Stimulated activated effector memory CD8-positive, alpha-beta T cell treated with anti-CD3 and anti-CD28 coated beads, Interleukin-12 subunit alpha, Interleukin-12 subunit beta, amount 100 ng/mL, for 72 hours (primary cell): Measurements from ENCODE around the gene DAPK1.

Experiments used
- ATAC-seq: fragments of 150-1000 bp; cut with Tn5 transposase; 2 replicates; pipeline ENCODE4 v1.10.0; 2021
- DNase-seq, 2 donors: peaks; one replicate each; pipeline ENCODE4 v3.0.0; 2021 to 2022; ENCODE audit warnings: low spot score in 2 of 2
- H3K27ac Mint-ChIP-seq: one replicate; pipeline ENCODE4 v1.8.0; 2022; ENCODE audit warnings: mild to moderate bottlenecking, mixed read lengths
- H3K36me3 Mint-ChIP-seq: one replicate; pipeline ENCODE4 v1.8.0; 2022; ENCODE audit warnings: mild to moderate bottlenecking, mixed read lengths
- H3K4me1 Mint-ChIP-seq: one replicate; pipeline ENCODE4 v1.8.0; 2022; ENCODE audit warnings: mixed read lengths
- H3K4me3 Mint-ChIP-seq: one replicate; pipeline ENCODE4 v1.8.0; 2022; ENCODE audit warnings: mild to moderate bottlenecking, mixed read lengths
- H3K9me3 Mint-ChIP-seq: one replicate; pipeline ENCODE4 v1.8.0; 2022; ENCODE audit warnings: mixed read lengths

DAPK1 gene

GRCh38 chr9:87648606-87649005 lies 150.9 kb downstream of the DAPK1 start:
- peak; percentile 37 for ATAC-seq
- Mint-ChIP-seq H3K36me3 (no peaks in the 10 kb centered on the region), H3K4me1 (no peaks in the 10 kb centered on the region)

DNA sequence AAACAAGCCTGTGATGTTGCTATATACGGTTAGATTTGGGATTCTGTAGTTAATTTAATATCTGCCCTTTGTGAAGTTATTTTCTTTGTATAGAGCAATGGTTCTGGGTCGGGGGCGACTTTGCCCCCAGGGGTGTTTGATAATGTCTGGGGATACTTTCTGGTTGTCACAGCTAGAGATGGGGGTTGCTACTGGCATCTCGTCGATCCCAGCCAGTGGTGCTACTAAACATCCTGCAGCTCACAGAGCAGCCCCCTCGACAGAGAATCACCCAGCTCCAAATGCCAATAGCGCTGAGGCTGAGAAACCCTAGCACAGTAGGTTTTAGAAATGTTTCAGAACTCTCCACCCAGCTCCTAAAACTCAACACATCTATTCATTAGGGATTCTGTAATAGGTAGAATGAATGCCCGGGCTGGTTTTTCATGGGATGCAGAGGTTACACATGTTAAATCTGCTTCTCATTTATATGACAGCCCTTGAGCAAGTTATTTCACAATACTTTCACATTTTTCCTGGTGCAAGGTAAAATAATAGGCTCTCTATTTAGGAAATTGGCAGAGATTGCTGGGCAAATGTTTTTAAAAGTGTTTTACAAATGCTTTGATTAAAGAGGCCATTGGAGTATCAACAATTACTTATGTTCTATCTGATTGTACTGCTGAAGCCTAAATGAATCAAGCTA lies 153.1 kb downstream of the DAPK1 start:
- no peaks in the 10 kb centered on the region for H3K9me3 Mint-ChIP-seq
- H3K36me3 Mint-ChIP-seq, result no peaks in the 10 kb centered on the region
- H3K27ac Mint-ChIP-seq, result no peak overlapping the region
- ATAC-seq (no peak), DNase-seq (no peak)
- H3K4me1 Mint-ChIP-seq, result no peaks in the 10 kb centered on the region
- no peak overlapping the region for H3K4me3 Mint-ChIP-seq

More at GRCh38 chr9:87648606-87649005, 150.9 kb downstream of the DAPK1 start:
- Mint-ChIP-seq H3K9me3 (no peaks in the 10 kb centered on the region), H3K4me3 (no peak overlapping the region), H3K27ac (no peak overlapping the region)
- no peak for DNase-seq

- H3K36me3 Mint-ChIP-seq, result no peaks in the 10 kb centered on the region
- no peak for ATAC-seq
- no peaks in the 10 kb centered on the region for H3K9me3 Mint-ChIP-seq
Measured at GRCh38 chr9:87651431-87651830, 153.8 kb downstream of the DAPK1 start.

GRCh38 chr9:87653941-87654340 lies 156.3 kb downstream of the DAPK1 start:
- Mint-ChIP-seq H3K36me3 (no peaks in the 10 kb centered on the region), H3K27ac (no peak overlapping the region), H3K9me3 (no peaks in the 10 kb centered on the region), H3K4me1 (no peaks in the 10 kb centered on the region), H3K4me3 (no peak overlapping the region)
- DNase-seq (no peak), ATAC-seq (no peak)

More at GRCh38 chr9:87651431-87651830, 153.8 kb downstream of the DAPK1 start:
- no peaks in the 10 kb centered on the region for H3K4me1 Mint-ChIP-seq
- no peak overlapping the region for H3K27ac Mint-ChIP-seq
- H3K4me3 Mint-ChIP-seq, result no peak overlapping the region
- no peak for DNase-seq

DNA sequence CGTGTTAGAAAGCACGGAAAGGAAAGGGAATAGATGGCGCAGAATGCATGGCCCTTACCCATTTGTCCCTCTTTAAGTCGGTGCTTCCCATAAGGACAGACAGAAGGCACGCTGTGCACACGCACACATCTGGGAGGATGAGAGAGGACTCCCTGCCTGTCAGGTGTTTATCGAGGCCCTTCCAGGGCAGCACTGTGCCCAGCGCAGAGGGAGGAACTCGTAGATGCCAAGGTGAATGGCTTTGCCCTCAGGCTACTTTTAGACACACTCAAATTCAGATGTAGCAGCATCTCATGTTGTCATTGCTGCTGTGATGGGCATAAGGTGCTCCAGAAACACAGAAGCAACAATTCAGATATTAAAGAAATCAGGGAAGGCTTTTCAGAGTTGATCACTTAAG lies 158.1 kb downstream of the DAPK1 start:
- ATAC-seq, result no peak
- Mint-ChIP-seq H3K4me1 (no peaks in the 10 kb centered on the region), H3K9me3 (no peaks in the 10 kb centered on the region), H3K36me3 (no peaks in the 10 kb centered on the region), H3K27ac (no peak overlapping the region), H3K4me3 (no peak overlapping the region)
- no peak for DNase-seq

GRCh38 chr9:87656485-87656884 lies 158.8 kb downstream of the DAPK1 start:
- no peak for ATAC-seq
- Mint-ChIP-seq H3K4me3 (no peak overlapping the region), H3K36me3 (no peaks in the 10 kb centered on the region), H3K9me3 (no peaks in the 10 kb centered on the region), H3K27ac (no peak overlapping the region), H3K4me1 (no peaks in the 10 kb centered on the region)
- DNase-seq, result no peak

DNA sequence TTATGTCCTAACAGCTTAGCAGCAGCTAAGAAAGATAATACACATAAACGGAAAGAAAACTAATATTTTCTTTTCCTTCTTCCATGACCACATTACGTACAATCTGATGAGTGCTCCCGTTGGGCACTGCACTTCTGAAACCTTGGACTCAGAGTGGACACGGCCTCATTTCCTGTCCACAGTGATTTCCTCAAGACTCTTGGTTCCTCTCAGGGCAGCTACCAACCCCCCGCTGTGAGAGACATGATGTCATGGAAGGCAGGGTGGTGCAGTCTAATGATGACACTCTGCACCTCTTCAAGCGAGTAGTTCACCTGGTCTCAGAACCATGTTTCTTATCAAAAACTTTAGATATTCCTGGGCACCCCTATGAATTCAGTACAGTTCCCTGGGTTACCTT lies 159.5 kb downstream of the DAPK1 start:
- no peaks in the 10 kb centered on the region for H3K36me3 Mint-ChIP-seq
- no peaks in the 10 kb centered on the region for H3K4me1 Mint-ChIP-seq
- DNase-seq (no peak), ATAC-seq (no peak)
- H3K9me3 Mint-ChIP-seq, result no peaks in the 10 kb centered on the region
- H3K4me3 Mint-ChIP-seq, result no peak overlapping the region
- no peak overlapping the region for H3K27ac Mint-ChIP-seq

GRCh38 chr9:87657893-87658292 lies 160.2 kb downstream of the DAPK1 start:
- Mint-ChIP-seq H3K4me1 (peaks cover 2% of the 10 kb centered on the region), H3K9me3 (no peaks in the 10 kb centered on the region)

GRCh38 chr9:87658511-87658910 lies 160.8 kb downstream of the DAPK1 start:
- DNase-seq (no peak), ATAC-seq (no peak)
- Mint-ChIP-seq H3K27ac (no peak overlapping the region), H3K9me3 (no peaks in the 10 kb centered on the region), H3K4me3 (no peak overlapping the region), H3K4me1 (peaks cover 5% of the 10 kb centered on the region), H3K36me3 (no peaks in the 10 kb centered on the region)

More at GRCh38 chr9:87657893-87658292, 160.2 kb downstream of the DAPK1 start:
- Mint-ChIP-seq H3K36me3 (no peaks in the 10 kb centered on the region), H3K27ac (no peak overlapping the region), H3K4me3 (no peak overlapping the region)
- ATAC-seq (no peak), DNase-seq (no peak)

DNA sequence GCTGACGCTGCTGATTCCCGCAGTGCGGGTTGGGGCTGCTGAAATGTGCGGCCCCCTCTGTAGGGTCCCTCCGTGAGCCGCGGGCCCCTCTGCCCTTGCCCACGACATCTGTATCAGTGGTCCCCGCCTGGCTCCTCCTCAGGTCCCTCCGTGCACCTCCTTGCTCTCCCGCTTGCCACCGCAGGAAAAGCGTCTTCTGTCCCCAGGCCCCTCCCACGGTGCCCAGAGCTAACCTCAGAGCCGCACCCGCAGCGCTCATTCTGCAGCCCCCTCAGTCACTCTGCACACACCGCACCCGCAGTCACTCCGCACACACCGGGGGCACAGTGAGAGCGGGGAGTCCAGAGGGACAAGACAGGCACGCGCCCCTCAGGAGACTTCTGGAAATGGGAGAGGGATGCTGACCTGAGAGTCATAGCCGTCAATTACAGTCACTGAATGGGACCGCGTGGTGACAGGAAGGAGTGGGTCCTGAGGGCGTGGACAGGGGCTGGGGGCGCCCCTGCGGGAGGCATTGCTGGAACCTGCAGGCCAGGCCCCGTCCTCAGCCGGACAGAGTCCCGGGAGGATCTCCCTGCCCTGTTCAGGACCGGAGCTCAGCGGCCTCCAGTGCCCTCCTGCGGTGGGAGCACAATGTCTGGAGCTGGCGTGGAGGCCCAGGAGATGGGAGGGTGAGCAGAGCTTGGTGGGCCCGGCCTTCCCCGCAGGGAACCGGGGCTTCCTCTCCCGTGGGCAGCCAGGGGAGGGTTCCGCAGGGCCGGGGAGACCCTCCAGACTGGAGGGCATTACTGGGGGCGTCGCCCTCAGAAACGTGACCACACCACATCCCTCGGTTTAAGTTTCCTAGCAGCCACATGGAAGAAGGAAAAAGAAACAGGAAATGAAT lies 162.1 kb downstream of the DAPK1 start:
- Mint-ChIP-seq H3K27ac (no peak overlapping the region), H3K36me3 (no peaks in the 10 kb centered on the region), H3K4me1 (peaks cover 12% of the 10 kb centered on the region), H3K9me3 (no peaks in the 10 kb centered on the region), H3K4me3 (no peak overlapping the region)
- DNase-seq (no peak), ATAC-seq (no peak)

DNA sequence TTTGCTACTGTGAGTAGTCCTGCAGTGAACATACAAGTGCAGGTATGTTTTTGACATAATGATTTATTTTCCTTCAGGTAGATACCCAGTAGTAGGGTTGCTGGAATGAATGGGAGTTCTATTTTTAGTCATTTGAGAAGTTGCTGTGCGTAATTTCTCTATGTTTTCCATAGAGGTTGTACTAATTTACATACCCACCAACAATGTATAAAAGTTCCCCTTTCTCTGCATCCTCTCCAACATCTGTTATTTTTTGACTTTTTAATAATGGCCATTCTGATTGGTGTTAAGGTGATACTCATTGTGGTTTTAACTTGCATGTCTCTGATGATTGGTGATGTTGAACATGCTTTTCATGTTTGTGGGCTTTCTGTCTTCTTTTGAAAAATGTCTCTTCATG lies 163.6 kb downstream of the DAPK1 start:
- Mint-ChIP-seq H3K4me1 (peaks cover 12% of the 10 kb centered on the region), H3K4me3 (no peak overlapping the region), H3K27ac (no peak overlapping the region), H3K36me3 (no peaks in the 10 kb centered on the region), H3K9me3 (no peaks in the 10 kb centered on the region)
- no peak for DNase-seq
- ATAC-seq, result no peak

GRCh38 chr9:87662808-87663528 lies 165.3 kb downstream of the DAPK1 start:
- no peaks in the 10 kb centered on the region for H3K36me3 Mint-ChIP-seq
- H3K4me3 Mint-ChIP-seq, result no peak overlapping the region
- peak overlapping the region; percentile 7 for H3K27ac Mint-ChIP-seq
- H3K4me1 Mint-ChIP-seq, result peaks cover 12% of the 10 kb centered on the region
- ATAC-seq, result no peak
- peaks cover 2% of the 10 kb centered on the region for H3K9me3 Mint-ChIP-seq
- DNase-seq, result peak; percentile 14 to 60

- ATAC-seq (no peak), DNase-seq (no peak)
- H3K27ac Mint-ChIP-seq, result peak overlapping the region; percentile 7
- H3K4me3 Mint-ChIP-seq, result no peak overlapping the region
- H3K36me3 Mint-ChIP-seq, result no peaks in the 10 kb centered on the region
- peaks cover 2% of the 10 kb centered on the region for H3K9me3 Mint-ChIP-seq
- peaks cover 12% of the 10 kb centered on the region for H3K4me1 Mint-ChIP-seq
Measured at GRCh38 chr9:87663556-87663955, 165.9 kb downstream of the DAPK1 start.

DNA sequence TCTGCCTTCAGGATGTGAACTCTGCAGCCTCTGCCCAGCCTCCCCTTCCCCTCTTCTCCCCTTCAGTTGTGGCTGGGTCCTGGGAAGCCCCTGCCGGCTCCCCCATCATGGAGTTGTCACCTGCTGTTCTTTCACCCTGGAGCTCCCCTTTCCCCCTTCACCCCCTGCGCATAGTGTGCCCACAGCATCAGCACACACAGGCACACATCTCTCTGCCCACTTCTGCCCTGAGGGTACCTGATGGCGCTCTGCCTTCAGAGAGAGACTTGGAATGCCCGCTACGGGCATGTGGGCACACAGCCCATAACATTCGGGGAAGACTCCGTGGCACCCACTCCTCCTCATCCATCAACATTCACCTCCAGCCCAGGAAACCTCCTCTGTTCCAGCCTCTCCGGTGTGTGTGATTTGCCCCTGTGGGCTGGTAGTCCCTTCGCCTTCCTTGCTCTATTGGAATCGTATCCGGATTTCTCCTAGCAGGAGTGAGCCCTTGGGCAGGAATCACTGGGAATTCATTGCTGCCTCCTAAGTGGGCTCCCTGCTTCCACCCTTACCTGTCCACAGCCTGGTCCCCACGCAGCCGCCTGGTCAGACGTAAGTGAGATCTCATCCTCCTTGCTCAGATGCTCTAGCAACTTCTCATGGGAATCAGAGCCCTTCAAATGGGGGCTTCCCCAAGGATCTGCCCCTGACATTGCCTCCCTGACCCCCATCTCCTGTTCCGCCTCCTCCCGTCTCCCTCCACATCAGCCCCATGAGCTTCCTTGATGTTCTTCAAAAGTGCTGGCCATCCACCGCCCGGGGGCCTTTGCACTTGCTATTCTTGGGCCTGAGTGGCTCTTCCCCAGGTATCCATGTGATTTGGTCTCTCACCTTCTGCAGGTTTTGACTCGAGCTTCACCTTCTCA lies 166.7 kb downstream of the DAPK1 start:
- no peak for ATAC-seq
- Mint-ChIP-seq H3K27ac (peak overlapping the region; percentile 7), H3K9me3 (peaks cover 2% of the 10 kb centered on the region), H3K4me3 (no peak overlapping the region), H3K4me1 (peaks cover 12% of the 10 kb centered on the region), H3K36me3 (no peaks in the 10 kb centered on the region)
- DNase-seq, result no peak

DNA sequence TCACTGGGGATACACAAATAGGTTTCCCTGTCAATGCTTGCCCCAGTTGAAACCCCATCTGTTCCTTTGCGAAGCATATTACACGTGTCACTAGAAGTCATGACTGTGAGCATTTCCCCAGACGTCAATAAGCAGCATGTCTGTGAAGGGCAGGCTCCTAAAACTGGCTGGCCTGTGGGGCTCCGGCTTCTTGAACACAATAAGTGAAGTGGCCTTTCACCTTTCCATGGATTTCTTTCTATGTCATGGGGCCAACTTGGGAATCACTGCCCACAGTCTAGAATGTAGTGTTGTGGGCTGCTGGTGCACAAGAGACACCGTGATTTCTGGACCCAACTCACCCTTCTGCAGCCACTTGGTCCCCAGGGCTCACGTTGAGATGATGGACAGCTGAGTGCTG lies 167.8 kb downstream of the DAPK1 start:
- Mint-ChIP-seq H3K4me3 (no peak overlapping the region), H3K27ac (no peak overlapping the region), H3K4me1 (peaks cover 12% of the 10 kb centered on the region), H3K36me3 (no peaks in the 10 kb centered on the region), H3K9me3 (peaks cover 2% of the 10 kb centered on the region)
- DNase-seq, result no peak
- no peak for ATAC-seq
